Neural cell (in vitro differentiated cells): ENCODE data around the gene ESR1. TPM values are rescaled to one million over a fixed set of nuclear protein-coding genes. Genes with fewer than 3 reads are reported as not detected.

Experiments used
- H2AFZ ChIP-seq: fragments of 200-600, 300-800 bp; sonication (generic), shearing (Covaris generic); 2 replicates; pipeline ENCODE4 v1.6.0; 2014; ENCODE audit warnings: low read depth, mild to moderate bottlenecking, antibody characterized with exemption, low read length, moderate library complexity
- H3F3A ChIP-seq: fragments of 200-600 bp; shearing (Covaris generic); 2 replicates; pipeline ENCODE4 v1.6.1; 2016; ENCODE audit warnings: mild to moderate bottlenecking, moderate library complexity, mixed read lengths, antibody characterized with exemption, low read length; ENCODE audit not compliant: insufficient read depth, poor library complexity, severe bottlenecking
- H3K27ac ChIP-seq: fragments of 200-600, 300-800 bp; sonication (generic), shearing (Covaris generic); 2 replicates; pipeline ENCODE4 v1.5.1; 2014; ENCODE audit warnings: mild to moderate bottlenecking, low read length, moderate library complexity
- H3K27me3 ChIP-seq: fragments of 300-800, 200-600 bp; sonication (generic), shearing (Covaris generic); 2 replicates; pipeline ENCODE4 v1.6.0; 2014; ENCODE audit warnings: mild to moderate bottlenecking, low read depth, low read length, moderate library complexity; ENCODE audit not compliant: insufficient read depth
- H3K36me3 ChIP-seq: fragments of 300-800, 200-600 bp; sonication (generic), shearing (Covaris generic); 2 replicates; pipeline ENCODE4 v1.5.1; 2014; ENCODE audit warnings: mild to moderate bottlenecking, antibody characterized with exemption, low read length, moderate library complexity; ENCODE audit not compliant: insufficient read depth
- H3K4me2 ChIP-seq: fragments of 300-800, 200-600 bp; sonication (generic), shearing (Covaris generic); 2 replicates; pipeline ENCODE4 v1.6.0; 2014; ENCODE audit warnings: mild to moderate bottlenecking, low read length
- H3K4me3 ChIP-seq: fragments of 300-800, 200-600 bp; sonication (generic), shearing (Covaris generic); 2 replicates; pipeline ENCODE4 v1.5.1; 2014; ENCODE audit warnings: mild to moderate bottlenecking, low read length, moderate library complexity
- H3K79me2 ChIP-seq: fragments of 200-600 bp; shearing (Covaris generic); replicated peaks from 2 replicates; pipeline ENCODE4 v1.6.0; 2014; ENCODE audit warnings: mild to moderate bottlenecking, low read length, moderate library complexity; ENCODE audit not compliant: insufficient read depth
- H3K9ac ChIP-seq: fragments of 300-800, 200-600 bp; sonication (generic), shearing (Covaris generic); 2 replicates; pipeline ENCODE4 v1.6.1; 2016; ENCODE audit warnings: mild to moderate bottlenecking, low read length, mixed read lengths
- H3K9me2 ChIP-seq: fragments of 200-600 bp; shearing (Covaris generic); 2 replicates; pipeline ENCODE4 v1.6.1; 2016; ENCODE audit warnings: mild to moderate bottlenecking, low read length, mixed read lengths; ENCODE audit not compliant: insufficient read depth
- H3K9me3 ChIP-seq: fragments of 200-600, 300-800 bp; sonication (generic), shearing (Covaris generic); 2 replicates; pipeline ENCODE4 v1.6.1; 2016; ENCODE audit warnings: mild to moderate bottlenecking, mixed run types, low read length, moderate library complexity, mixed read lengths
- H4K20me1 ChIP-seq: fragments of 200-600 bp; shearing (Covaris generic); 2 replicates; pipeline ENCODE4 v1.6.1; 2016; ENCODE audit warnings: mild to moderate bottlenecking, mixed run types; ENCODE audit not compliant: insufficient read depth
- CTCF ChIP-seq: fragments of 450-650 bp; IDR thresholded peaks from 2 replicates; pipeline ENCODE4 v1.5.1; 2014; ENCODE audit warnings: antibody characterized with exemption, mild to moderate bottlenecking, moderate library complexity; ENCODE audit not compliant: poor library complexity, severe bottlenecking
- EP300 ChIP-seq: fragments of 450-650 bp; conservative IDR thresholded peaks from 2 replicates; pipeline ENCODE4 v1.6.1; 2014; ENCODE audit warnings: antibody characterized with exemption, mild to moderate bottlenecking, moderate library complexity; ENCODE audit not compliant: poor library complexity, severe bottlenecking
- EZH2 ChIP-seq: fragments of 200-600, 300-800 bp; shearing (Covaris generic), sonication (generic); IDR thresholded peaks from 2 replicates; pipeline ENCODE4 v1.6.1; 2014; ENCODE audit warnings: antibody characterized with exemption, low read length, borderline replicate concordance, mild to moderate bottlenecking; ENCODE audit not compliant: insufficient read depth, poor library complexity, severe bottlenecking
- MXI1 ChIP-seq: fragments of 450-650 bp; conservative IDR thresholded peaks from 2 replicates; pipeline ENCODE4 v1.6.1; 2014; ENCODE audit warnings: antibody characterized with exemption, mild to moderate bottlenecking; ENCODE audit not compliant: poor library complexity, severe bottlenecking
- POLR2AphosphoS5 ChIP-seq: IDR thresholded peaks from 2 replicates; pipeline ENCODE4 v1.6.1; 2012
- RAD21 ChIP-seq: fragments of 450-650 bp; conservative IDR thresholded peaks from 2 replicates; pipeline ENCODE4 v1.6.1; 2014; ENCODE audit warnings: antibody characterized with exemption, mild to moderate bottlenecking, moderate library complexity
- REST ChIP-seq: IDR thresholded peaks from 2 replicates; pipeline ENCODE4 v1.6.1; 2012; ENCODE audit warnings: borderline replicate concordance
- SMC3 ChIP-seq: fragments of 450-650 bp; conservative IDR thresholded peaks from 2 replicates; pipeline ENCODE4 v1.6.1; 2014; ENCODE audit warnings: antibody characterized with exemption, mild to moderate bottlenecking, moderate library complexity; ENCODE audit not compliant: poor library complexity
- TAF1 ChIP-seq: IDR thresholded peaks from 2 replicates; pipeline ENCODE4 v1.6.1; 2012; ENCODE audit warnings: low read depth
- polyA plus RNA-seq: library from polyadenylated mRNA; depleted of rRNA; stranded (reverse); fragments of >200 nt; gene quantifications from 2 replicates; pipeline ENCODE4 v1.2.3, GENCODE V29; 2014

Gene ESR1
- polyA plus RNA-seq, 1 donor from 2014 or later, result 0.14 TPM

GRCh38 chr6:152155792-152156191 is 348.3 kb downstream of the ESR1 start:
- Histone ChIP-seq H3K27me3 (no peaks in the 10 kb centered on the region), H3K27ac (no peak overlapping the region), H3K36me3 (no peaks in the 10 kb centered on the region), H3K9me2 (no peaks in the 10 kb centered on the region), H4K20me1 (no peaks in the 10 kb centered on the region), H3K4me2 (no peak overlapping the region), H3K4me3 (no peak overlapping the region), H3K9me3 (no peaks in the 10 kb centered on the region), H3K79me2 (no peaks in the 10 kb centered on the region), H3F3A (no peaks in the 10 kb centered on the region), H2AFZ (no peak overlapping the region), H3K9ac (no peak overlapping the region)
- TF ChIP-seq EP300, result no peak
- TF ChIP-seq TAF1, result no peak
- TF ChIP-seq EZH2, result no peak
- no peak for TF ChIP-seq RAD21
- no peak for TF ChIP-seq REST
- no peak for TF ChIP-seq MXI1
- TF ChIP-seq POLR2AphosphoS5, result no peak
- no peak for TF ChIP-seq CTCF
- no peak for TF ChIP-seq SMC3

GRCh38 chr6:152160346-152160745 is 352.9 kb downstream of the ESR1 start:
- Histone ChIP-seq H3K27ac (no peak overlapping the region), H3K9me3 (no peaks in the 10 kb centered on the region), H3K79me2 (no peaks in the 10 kb centered on the region), H2AFZ (no peak overlapping the region), H3K36me3 (no peaks in the 10 kb centered on the region), H3K9me2 (no peaks in the 10 kb centered on the region), H3F3A (no peaks in the 10 kb centered on the region), H3K4me3 (no peak overlapping the region), H3K27me3 (no peaks in the 10 kb centered on the region), H3K4me2 (no peak overlapping the region), H3K9ac (no peak overlapping the region), H4K20me1 (no peaks in the 10 kb centered on the region)
- TF ChIP-seq REST (no peak), EP300 (no peak), RAD21 (no peak), MXI1 (no peak), SMC3 (no peak), TAF1 (no peak), EZH2 (no peak), POLR2AphosphoS5 (no peak), CTCF (no peak)
